GM19324 (cell line): Measurements from ENCODE around the gene ZBTB14.

Source experiments
- ATAC-seq: cut with Tn5 transposase; IDR thresholded peaks from one replicate; pipeline ENCODE4 v1.9.1; 2021; ENCODE audit warnings: mild to moderate bottlenecking, moderate library complexity; ENCODE audit not compliant: unreplicated experiment, low FRiP score

Gene ZBTB14

GRCh38 chr18:5294113-5294456 is 1.4 kb downstream of the ZBTB14 start:
- no peak for ATAC-seq

- peak; percentile 75 for ATAC-seq
Measured at GRCh38 chr18:5288517-5288935, 7.0 kb downstream of the ZBTB14 start.

GRCh38 chr18:5287854-5288253 is 7.7 kb downstream of the ZBTB14 start:
- ATAC-seq, result no peak

GRCh38 chr18:5286525-5286924 is 9.0 kb downstream of the ZBTB14 start:
- no peak for ATAC-seq

GRCh38 chr18:5285326-5285725 is 10.2 kb downstream of the ZBTB14 start:
- ATAC-seq, result no peak

GRCh38 chr18:5284808-5285207 is 10.7 kb downstream of the ZBTB14 start:
- no peak for ATAC-seq

- ATAC-seq, result no peak
Measured at GRCh38 chr18:5282770-5283169, 12.8 kb downstream of the ZBTB14 start.

- ATAC-seq, result no peak
Measured at GRCh38 chr18:5276947-5277346, 18.6 kb downstream of the ZBTB14 start.

GRCh38 chr18:5275872-5276271 is 19.7 kb downstream of the ZBTB14 start:
- no peak for ATAC-seq

GRCh38 chr18:5268874-5269273 is 26.7 kb downstream of the ZBTB14 start:
- no peak for ATAC-seq

GRCh38 chr18:5266721-5267120 is 28.8 kb downstream of the ZBTB14 start:
- no peak for ATAC-seq

- no peak for ATAC-seq
Measured at GRCh38 chr18:5253910-5254309, 41.6 kb downstream of the ZBTB14 start.

GRCh38 chr18:5251117-5251516 is 44.4 kb downstream of the ZBTB14 start:
- no peak for ATAC-seq

GRCh38 chr18:5250603-5251002 is 44.9 kb downstream of the ZBTB14 start:
- ATAC-seq, result no peak

- ATAC-seq, result no peak
Measured at GRCh38 chr18:5244941-5245340, 50.6 kb downstream of the ZBTB14 start.

- ATAC-seq, result no peak
Measured at GRCh38 chr18:5239447-5239846, 56.1 kb downstream of the ZBTB14 start.
